T-helper 1 cell treated with Interleukin-12 subunit alpha and Interleukin-12 subunit beta and Interleukin-4 antibody, amounts not matched to agents 30 ng/mL and 1 ng/mL, for 36 hours (primary cell): Measurements from ENCODE around the gene PRPH. TPM values are rescaled to one million over a fixed set of nuclear protein-coding genes. Genes with fewer than 3 reads are reported as not detected.
"Not testable (repeated sequence)": the region's sequence is repeated elsewhere in the genome, so short reads cannot be mapped to it uniquely, and the experiment has no call there.

Source experiments
- intact Hi-C: fragments of 100-400 bp; cut with micrococcal nuclease; formaldehyde crosslinking; loops from one replicate; pipeline ENCODE4 v1.15.1; 2024
- total RNA-seq: library from RNA; stranded (reverse); gene quantifications from 2 replicates; pipeline ENCODE4 v1.2.3, GENCODE V29; 2022

Gene PRPH
- total RNA-seq, 1 donor from 2014 or later: not detected

GRCh38 chr12:49331380-49332222 is 36.7 kb downstream of the PRPH start:
- intact Hi-C loops: no loop called here

- intact Hi-C loops: no loop called here
Observed at GRCh38 chr12:49332441-49332861, 37.5 kb downstream of the PRPH start.

GRCh38 chr12:49332891-49333371 is 38.0 kb downstream of the PRPH start:
- intact Hi-C loops: no loop called here

GRCh38 chr12:49333778-49334177 is 38.8 kb downstream of the PRPH start:
- intact Hi-C loops: not testable (repeated sequence)

- intact Hi-C loops: no loop called here
Observed at GRCh38 chr12:49334226-49334625, 39.3 kb downstream of the PRPH start.

GRCh38 chr12:49334681-49335080 is 39.7 kb downstream of the PRPH start:
- intact Hi-C loops: no loop called here

- intact Hi-C loops: no loop called here
Observed at GRCh38 chr12:49335118-49335954, 40.4 kb downstream of the PRPH start.

GRCh38 chr12:49335955-49336644 is 41.2 kb downstream of the PRPH start:
- intact Hi-C loops: no loop called here

- intact Hi-C loops: loop anchor here (1.0 kb wide), 5 partner anchors 10 to 72 kb away; partner anchors contain the start of gene TUBA1C
Observed at GRCh38 chr12:49336645-49337584, 42.0 kb downstream of the PRPH start, which contains the start of gene C1QL4. Gene C1QL4 (minus strand): TSS chr12:49337188. CDS start chr12:49336477, 711 bp downstream.

GRCh38 chr12:49338830-49339463 is 44.0 kb downstream of the PRPH start:
- intact Hi-C loops: no loop called here

GRCh38 chr12:49339464-49339861 is 44.5 kb downstream of the PRPH start:
- intact Hi-C loops: no loop called here

GRCh38 chr12:49340095-49340870 is 45.3 kb downstream of the PRPH start:
- intact Hi-C loops: loop anchor here (5.0 kb wide), 2 partner anchors 248 to 358 kb away; partner anchors contain the start of gene DHH

- intact Hi-C loops: loop anchor here (5.0 kb wide), 2 partner anchors 249 to 359 kb away; partner anchors contain the start of gene DHH
Observed at GRCh38 chr12:49340971-49341776, 46.2 kb downstream of the PRPH start.

- intact Hi-C loops: loop anchor here (1.0 to 5.0 kb wide), 4 partner anchors 18 to 359 kb away; partner anchors contain the start of genes DHH and TROAP
Observed at GRCh38 chr12:49341777-49342065, 46.8 kb downstream of the PRPH start.

GRCh38 chr12:49342066-49342913 is 47.3 kb downstream of the PRPH start:
- intact Hi-C loops: loop anchor here (1.0 to 5.0 kb wide), 4 partner anchors 19 to 360 kb away; partner anchors contain the start of genes DHH and TROAP

- intact Hi-C loops: loop anchor here (1.0 to 5.0 kb wide), 4 partner anchors 20 to 361 kb away; partner anchors contain the start of genes DHH and TROAP
Observed at GRCh38 chr12:49342914-49343731, 48.2 kb downstream of the PRPH start.
